Measurements from ENCODE around the gene FFAR3.

DNA sequence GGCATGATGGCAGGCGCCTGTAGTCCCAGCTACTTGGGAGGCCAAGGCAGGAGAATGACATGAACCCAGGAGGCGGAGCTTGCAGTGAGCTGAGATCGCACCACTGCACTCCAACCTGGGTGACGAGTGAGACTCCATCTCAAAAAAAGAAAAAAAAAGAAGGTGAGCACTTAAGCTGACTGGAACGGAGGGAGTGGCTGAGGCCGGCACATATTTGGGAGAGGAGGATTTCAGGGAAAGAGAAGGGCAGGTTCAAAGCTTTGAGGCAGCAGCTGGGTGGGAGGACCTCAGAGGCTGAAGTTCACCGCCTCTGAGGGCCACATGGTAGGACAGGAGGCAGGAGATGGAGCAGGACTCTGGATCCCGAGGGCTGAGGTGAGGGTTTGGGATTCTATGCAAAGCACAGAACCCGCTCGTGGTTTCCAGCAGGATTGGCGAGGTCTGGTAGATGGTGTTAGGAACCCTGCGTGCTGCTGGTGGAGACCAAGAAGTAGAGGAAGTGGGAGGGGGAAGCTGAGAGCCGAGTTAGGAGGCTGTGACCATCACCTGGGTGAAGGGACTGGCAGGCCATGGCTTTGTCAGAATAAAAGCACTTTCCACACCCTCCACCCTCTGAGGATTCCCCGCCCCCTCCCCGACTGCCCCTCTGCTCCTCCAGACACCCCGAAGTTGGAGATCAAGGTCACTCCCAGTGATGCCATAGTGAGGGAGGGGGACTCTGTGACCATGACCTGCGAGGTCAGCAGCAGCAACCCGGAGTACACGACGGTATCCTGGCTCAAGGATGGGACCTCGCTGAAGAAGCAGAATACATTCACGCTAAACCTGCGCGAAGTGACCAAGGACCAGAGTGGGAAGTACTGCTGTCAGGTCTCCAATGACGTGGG lies 20.9 kb upstream of the FFAR3 start:
- TF ChIP-seq, protein P1, sequence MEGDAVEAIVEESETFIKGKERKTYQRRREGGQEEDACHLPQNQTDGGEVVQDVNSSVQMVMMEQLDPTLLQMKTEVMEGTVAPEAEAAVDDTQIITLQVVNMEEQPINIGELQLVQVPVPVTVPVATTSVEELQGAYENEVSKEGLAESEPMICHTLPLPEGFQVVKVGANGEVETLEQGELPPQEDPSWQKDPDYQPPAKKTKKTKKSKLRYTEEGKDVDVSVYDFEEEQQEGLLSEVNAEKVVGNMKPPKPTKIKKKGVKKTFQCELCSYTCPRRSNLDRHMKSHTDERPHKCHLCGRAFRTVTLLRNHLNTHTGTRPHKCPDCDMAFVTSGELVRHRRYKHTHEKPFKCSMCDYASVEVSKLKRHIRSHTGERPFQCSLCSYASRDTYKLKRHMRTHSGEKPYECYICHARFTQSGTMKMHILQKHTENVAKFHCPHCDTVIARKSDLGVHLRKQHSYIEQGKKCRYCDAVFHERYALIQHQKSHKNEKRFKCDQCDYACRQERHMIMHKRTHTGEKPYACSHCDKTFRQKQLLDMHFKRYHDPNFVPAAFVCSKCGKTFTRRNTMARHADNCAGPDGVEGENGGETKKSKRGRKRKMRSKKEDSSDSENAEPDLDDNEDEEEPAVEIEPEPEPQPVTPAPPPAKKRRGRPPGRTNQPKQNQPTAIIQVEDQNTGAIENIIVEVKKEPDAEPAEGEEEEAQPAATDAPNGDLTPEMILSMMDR (IDR thresholded peaks at IDR 0.05), result no peak
- no peak for TF ChIP-seq POLR2A (IDR thresholded peaks at IDR 0.05)
- TF ChIP-seq EP300 (IDR thresholded peaks at IDR 0.05), result no peak
